Measurements from ENCODE around the gene TUSC2.

Gene TUSC2

DNA sequence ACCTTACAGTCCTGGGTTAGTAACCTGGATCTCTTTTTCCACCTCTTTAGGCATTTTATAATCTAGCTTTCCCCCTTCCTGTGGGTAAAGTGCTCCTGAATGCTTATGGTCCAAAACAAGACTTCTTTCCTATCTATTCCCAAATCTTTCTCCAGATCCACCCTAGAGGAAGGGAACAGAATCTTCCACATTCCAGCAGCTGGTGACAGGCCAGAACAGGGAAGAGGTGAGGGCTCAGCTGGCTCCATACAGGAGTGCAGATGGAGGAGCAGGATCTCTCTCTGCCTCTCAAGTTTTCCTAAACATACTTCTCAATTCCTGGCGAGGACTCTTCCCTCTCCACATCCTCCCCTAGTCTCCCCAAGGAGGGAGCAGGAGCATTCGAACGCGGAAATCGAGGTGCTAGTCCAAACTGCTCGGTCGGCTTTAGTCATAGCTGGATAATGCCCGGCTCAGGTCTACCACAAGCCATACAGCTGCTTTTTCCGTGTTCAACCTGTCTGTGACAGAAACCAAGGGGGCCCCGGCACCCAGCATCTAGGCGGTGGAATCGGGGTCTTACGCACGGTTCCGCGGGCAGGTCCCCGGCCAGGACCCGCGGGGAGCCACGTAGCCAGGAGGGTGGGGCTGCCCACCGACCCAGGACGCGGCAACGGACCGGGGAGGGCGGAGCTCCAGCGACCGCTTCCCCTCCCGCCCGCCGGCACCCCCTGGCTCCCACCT, 8.6 kb upstream of the TUSC2 start:
- no peaks in the 10 kb centered on the region for H3K36me3 ChIP-seq (ENCODE audit: insufficient read depth)
- H2AFZ ChIP-seq (ENCODE audit: low read depth): peak overlapping the region; percentile 41
- TF ChIP-seq, protein P1, sequence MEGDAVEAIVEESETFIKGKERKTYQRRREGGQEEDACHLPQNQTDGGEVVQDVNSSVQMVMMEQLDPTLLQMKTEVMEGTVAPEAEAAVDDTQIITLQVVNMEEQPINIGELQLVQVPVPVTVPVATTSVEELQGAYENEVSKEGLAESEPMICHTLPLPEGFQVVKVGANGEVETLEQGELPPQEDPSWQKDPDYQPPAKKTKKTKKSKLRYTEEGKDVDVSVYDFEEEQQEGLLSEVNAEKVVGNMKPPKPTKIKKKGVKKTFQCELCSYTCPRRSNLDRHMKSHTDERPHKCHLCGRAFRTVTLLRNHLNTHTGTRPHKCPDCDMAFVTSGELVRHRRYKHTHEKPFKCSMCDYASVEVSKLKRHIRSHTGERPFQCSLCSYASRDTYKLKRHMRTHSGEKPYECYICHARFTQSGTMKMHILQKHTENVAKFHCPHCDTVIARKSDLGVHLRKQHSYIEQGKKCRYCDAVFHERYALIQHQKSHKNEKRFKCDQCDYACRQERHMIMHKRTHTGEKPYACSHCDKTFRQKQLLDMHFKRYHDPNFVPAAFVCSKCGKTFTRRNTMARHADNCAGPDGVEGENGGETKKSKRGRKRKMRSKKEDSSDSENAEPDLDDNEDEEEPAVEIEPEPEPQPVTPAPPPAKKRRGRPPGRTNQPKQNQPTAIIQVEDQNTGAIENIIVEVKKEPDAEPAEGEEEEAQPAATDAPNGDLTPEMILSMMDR (conservative IDR thresholded peaks at IDR 0.05; ENCODE audit: low read depth, low read length): no peak
- no peaks in the 10 kb centered on the region for H3K27me3 ChIP-seq (ENCODE audit: insufficient read depth, low read depth)
- H3K4me2 ChIP-seq: peak overlapping the region; percentile 89
- H3K4me1 ChIP-seq (ENCODE audit: low read depth, poor library complexity, severe bottlenecking): no peaks in the 10 kb centered on the region
- no peaks in the 10 kb centered on the region for H4K20me1 ChIP-seq (ENCODE audit: insufficient read depth)
- H3K79me2 ChIP-seq (ENCODE audit: insufficient read depth, low read depth): peaks cover 36% of the 10 kb centered on the region
- H3K27ac ChIP-seq: peak overlapping the region; percentile 87
- peak overlapping the region; percentile 91 for H3K9ac ChIP-seq
- H3K4me3 ChIP-seq (IDR thresholded peaks at IDR 0.05; ENCODE audit: insufficient read depth, low read depth, low read length): peak overlapping the region; percentile 57

DNA sequence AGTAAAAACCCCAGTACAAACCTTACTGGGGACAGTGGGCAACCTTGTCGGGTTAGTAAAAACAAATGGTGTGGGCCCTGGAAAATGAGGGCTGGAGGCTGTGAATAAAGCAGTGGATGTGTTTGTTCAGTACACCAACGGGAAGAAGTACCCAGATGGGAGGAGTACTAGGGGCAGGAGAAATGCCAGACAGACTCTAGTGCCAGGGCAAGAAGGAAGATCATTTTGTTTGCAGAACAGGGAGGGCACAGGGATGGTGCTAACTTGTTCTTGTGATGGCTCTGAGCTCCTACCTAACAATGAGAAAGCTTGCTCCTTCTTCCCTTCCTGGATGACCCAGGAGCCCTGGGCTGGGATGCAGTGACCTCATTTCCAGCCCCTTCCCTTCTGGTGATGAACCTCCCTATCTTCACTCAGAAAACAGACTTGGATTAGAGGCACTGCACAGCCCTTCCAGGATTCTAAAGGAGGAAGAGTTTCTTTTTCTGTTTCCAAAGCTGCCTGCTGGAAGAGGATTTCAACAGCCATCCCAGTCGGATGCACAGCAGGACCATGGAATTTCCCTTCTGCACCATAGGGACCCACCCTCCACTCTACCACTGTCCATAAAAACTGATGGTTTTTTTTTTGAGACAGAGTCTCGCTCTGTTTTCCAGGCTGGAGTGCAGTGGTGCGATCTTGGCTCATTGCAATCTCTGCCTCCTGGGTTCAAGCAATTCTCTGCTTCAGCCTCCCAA, 6.5 kb upstream of the TUSC2 start:
- Histone ChIP-seq H3K4me1 (ENCODE audit: low read depth, poor library complexity, severe bottlenecking) (no peaks in the 10 kb centered on the region), H3K4me3 (IDR thresholded peaks at IDR 0.05; ENCODE audit: insufficient read depth, low read depth, low read length) (no peak overlapping the region), H2AFZ (ENCODE audit: low read depth) (no peak overlapping the region), H4K20me1 (ENCODE audit: insufficient read depth) (no peaks in the 10 kb centered on the region), H3K36me3 (ENCODE audit: insufficient read depth) (no peaks in the 10 kb centered on the region), H3K9ac (no peak overlapping the region), H3K27me3 (ENCODE audit: insufficient read depth, low read depth) (no peaks in the 10 kb centered on the region), H3K27ac (no peak overlapping the region), H3K4me2 (no peak overlapping the region), H3K79me2 (ENCODE audit: insufficient read depth, low read depth) (peaks cover 36% of the 10 kb centered on the region)
- TF ChIP-seq, protein P1 (conservative IDR thresholded peaks at IDR 0.05; ENCODE audit: low read depth, low read length): no peak

DNA sequence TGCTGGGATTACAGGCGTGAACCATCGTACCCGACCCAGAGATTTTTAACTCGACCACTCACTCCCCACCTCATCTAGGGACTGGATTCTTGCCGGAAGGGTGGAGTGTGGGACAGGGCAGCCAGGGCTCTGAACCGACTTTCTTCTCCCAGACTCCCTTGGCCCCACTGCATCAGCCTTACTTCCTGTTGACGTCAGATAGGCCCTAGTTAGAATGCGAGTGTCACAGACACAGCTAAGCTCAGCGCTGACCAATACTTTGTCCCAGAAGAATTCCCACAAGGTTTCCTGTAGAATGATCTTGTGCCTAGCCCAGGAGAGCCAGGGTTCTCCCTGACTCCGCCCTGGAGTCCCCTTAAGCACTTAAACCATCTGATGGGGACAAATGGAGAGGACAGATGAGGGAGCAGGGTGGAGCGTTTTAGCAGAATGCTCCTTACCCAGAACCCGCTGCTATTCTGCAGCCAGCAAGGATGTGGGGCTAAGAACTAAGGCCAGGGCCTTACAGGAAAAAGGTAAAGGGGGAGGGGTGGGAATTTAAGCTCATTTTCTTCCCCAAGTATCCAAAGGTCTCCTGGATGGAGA, 5.8 kb upstream of the TUSC2 start:
- no peak overlapping the region for H3K4me3 ChIP-seq (IDR thresholded peaks at IDR 0.05; ENCODE audit: insufficient read depth, low read depth, low read length)
- no peak overlapping the region for H3K9ac ChIP-seq
- no peaks in the 10 kb centered on the region for H3K4me1 ChIP-seq (ENCODE audit: low read depth, poor library complexity, severe bottlenecking)
- TF ChIP-seq, protein P1 (conservative IDR thresholded peaks at IDR 0.05; ENCODE audit: low read depth, low read length): no peak
- H4K20me1 ChIP-seq (ENCODE audit: insufficient read depth): no peaks in the 10 kb centered on the region
- H3K36me3 ChIP-seq (ENCODE audit: insufficient read depth): no peaks in the 10 kb centered on the region
- H3K79me2 ChIP-seq (ENCODE audit: insufficient read depth, low read depth): peaks cover 36% of the 10 kb centered on the region
- no peak overlapping the region for H3K4me2 ChIP-seq
- H3K27me3 ChIP-seq (ENCODE audit: insufficient read depth, low read depth): no peaks in the 10 kb centered on the region
- no peak overlapping the region for H2AFZ ChIP-seq (ENCODE audit: low read depth)
- no peak overlapping the region for H3K27ac ChIP-seq

DNA sequence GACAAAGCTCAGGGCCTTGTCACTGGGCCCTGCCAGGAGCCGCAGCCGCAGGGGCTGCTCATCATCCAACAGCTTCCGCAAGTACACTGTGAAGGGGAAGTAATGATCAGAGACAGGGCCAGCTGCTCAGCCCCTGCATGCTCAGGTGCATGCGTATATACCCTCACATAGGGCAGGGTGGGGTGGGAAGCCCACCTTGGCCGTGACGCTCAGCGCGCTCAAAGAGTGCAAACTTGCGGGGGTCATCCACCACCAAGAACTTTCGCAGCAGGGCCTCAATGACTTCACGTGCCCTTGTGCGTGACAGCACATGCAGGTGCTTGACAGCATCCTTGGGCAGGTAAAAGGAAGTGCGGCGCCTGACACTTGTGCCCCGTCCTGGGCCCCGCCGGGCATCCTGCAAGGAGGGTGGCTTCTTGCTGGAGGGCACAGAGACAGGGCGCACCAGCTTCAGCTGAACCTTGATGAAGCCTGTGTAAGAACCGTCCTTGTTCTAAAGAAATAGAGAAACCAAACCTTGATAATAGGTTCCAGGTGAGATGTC, 3.4 kb upstream of the TUSC2 start:
- H4K20me1 ChIP-seq (ENCODE audit: insufficient read depth): no peaks in the 10 kb centered on the region
- TF ChIP-seq, protein P1 (conservative IDR thresholded peaks at IDR 0.05; ENCODE audit: low read depth, low read length): no peak
- no peak overlapping the region for H3K4me2 ChIP-seq

More for the DNA sequence above, 3.4 kb upstream of the TUSC2 start:
- Histone ChIP-seq H3K4me1 (ENCODE audit: low read depth, poor library complexity, severe bottlenecking) (no peaks in the 10 kb centered on the region), H3K79me2 (ENCODE audit: insufficient read depth, low read depth) (peaks cover 39% of the 10 kb centered on the region), H2AFZ (ENCODE audit: low read depth) (no peak overlapping the region), H3K27me3 (ENCODE audit: insufficient read depth, low read depth) (no peaks in the 10 kb centered on the region), H3K36me3 (ENCODE audit: insufficient read depth) (no peaks in the 10 kb centered on the region), H3K4me3 (IDR thresholded peaks at IDR 0.05; ENCODE audit: insufficient read depth, low read depth, low read length) (no peak overlapping the region), H3K9ac (no peak overlapping the region), H3K27ac (no peak overlapping the region)
